Activated CD8-positive, alpha-beta memory T cell treated with anti-CD3 and anti-CD28 coated beads for 1 hour (primary cell): ENCODE results near the gene BIVM.
"Not testable (repeated sequence)": the region's sequence is repeated elsewhere in the genome, so short reads cannot be mapped to it uniquely, and the experiment has no call there.

Experiments used
- DNase-seq, 2 donors: peaks; one replicate each; pipeline ENCODE4 v3.0.0-alpha.2; 2020; ENCODE audit warnings: low read depth in 1 of 2; ENCODE audit errors: extremely low read depth in 1 of 2

Gene BIVM, protein sequence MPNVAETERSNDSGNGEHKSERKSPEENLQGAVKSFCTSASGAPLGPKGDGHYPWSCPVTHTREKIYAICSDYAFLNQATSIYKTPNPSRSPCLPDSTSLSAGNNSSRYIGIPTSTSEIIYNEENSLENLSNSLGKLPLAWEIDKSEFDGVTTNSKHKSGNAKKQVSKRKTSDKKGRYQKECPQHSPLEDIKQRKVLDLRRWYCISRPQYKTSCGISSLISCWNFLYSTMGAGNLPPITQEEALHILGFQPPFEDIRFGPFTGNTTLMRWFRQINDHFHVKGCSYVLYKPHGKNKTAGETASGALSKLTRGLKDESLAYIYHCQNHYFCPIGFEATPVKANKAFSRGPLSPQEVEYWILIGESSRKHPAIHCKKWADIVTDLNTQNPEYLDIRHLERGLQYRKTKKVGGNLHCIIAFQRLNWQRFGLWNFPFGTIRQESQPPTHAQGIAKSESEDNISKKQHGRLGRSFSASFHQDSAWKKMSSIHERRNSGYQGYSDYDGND

GRCh38 chr13:102798581-102799425 is at the start of gene BIVM, which contains the start of gene POGLUT2:
Gene BIVM, plus strand, starts transcription at chr13:102799119. Its CDS starts 8,149 bp downstream, at chr13:102807268.
Gene POGLUT2, minus strand, starts transcription at chr13:102798976. Its CDS starts 306 bp downstream, at chr13:102798670.
- peak; percentile 34 to 54 for DNase-seq

DNA sequence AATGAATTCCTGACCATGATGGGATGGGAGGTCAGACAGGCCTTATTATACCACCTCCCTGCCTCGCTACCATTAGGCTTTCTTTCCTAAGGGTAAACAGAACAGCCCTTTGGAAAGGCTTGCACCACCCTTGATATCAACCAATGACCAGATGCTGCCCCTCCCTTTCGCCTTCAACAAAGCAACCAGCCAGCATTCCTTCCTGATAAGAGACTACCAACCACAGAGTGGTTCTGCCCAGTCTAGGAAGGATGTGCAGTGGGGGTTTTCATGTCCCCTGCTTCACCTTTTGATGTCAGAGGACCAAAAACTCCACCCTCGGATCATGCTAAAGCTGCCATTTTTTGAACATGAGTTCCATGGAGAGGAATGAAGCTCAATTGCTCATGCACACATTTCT is 47.0 kb upstream of the BIVM start:
- DNase-seq = no peak

- DNase-seq = no peak
Observed at GRCh38 chr13:102757006-102757405, 41.9 kb upstream of the BIVM start.

DNA sequence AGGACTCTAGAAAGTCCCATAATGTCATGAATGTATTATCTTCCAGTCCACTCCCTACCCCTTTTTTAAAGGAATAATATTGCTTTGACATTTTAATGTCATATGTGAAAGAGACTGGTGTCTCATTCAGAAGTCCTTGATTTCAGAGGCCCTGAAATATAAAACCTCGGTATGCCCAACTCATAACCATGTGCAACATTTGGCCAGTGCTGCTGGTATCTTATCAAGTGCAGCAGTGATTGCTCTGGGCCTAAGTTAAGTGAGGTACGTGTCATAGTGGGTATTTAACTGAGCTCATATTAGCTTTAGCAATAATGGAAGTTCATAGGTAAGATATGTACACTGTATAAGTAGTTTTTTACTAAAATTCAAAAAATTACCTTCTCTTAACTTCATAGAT is 40.1 kb upstream of the BIVM start:
- no peak for DNase-seq

GRCh38 chr13:102761071-102761470 is 37.8 kb upstream of the BIVM start:
- no peak for DNase-seq

DNA sequence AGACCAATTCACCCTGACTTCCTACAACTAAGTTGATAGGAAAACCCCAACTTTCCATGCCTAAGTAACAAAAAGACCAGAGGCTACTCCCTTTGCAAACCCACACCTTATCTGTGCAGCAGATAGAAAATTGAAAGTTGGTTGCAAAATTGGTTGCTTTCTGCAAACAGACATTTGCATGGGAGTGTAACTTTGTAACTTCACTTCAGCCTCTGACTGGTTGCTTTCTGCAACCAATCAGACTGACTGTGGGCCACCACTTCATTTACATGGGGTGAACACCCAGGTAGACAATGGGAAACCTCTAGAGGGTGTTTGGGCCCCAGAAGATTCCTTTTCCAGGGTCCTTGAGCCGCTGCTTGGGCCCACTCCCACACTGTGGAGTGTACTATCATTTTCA is 35.2 kb upstream of the BIVM start:
- DNase-seq = no peak

GRCh38 chr13:102768909-102769308 is 30.0 kb upstream of the BIVM start:
- DNase-seq = no peak

DNA sequence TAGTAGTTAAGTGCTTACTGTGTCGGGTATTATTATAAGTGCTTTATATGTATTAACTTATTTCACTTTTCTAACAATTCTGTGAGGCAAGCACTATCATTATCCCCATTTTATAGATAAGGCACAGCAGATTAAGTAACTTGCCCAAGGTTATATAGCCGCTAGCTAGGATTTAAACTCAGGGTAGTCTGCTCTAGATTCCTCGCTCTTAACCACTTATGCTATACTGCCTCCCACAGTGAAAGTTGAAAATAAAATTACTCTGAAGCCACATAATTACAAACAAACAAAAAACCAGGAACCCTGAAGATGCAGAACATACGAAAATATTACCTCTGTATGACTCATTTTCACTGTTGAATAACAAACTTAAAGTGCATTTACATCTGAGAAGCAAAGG is 29.2 kb upstream of the BIVM start:
- no peak for DNase-seq

DNA sequence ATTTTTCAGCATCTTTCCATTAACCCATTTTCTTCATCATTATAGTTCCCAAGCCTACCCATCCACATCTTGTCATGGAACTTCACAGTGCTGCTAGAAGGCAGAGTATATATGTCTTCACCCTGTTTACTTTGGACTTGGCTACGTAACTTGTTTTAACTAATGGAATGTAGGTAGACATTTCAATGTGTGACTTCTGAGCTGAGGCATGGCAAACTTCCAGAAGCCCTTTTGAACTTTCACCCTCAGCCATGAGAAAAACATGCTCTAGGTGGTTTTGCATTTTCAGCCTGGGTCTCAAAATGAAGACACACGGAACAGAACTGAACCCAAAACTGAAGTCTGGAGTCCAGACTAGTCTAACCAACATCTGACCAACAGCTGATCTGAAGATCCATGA is 28.5 kb upstream of the BIVM start:
- DNase-seq = no peak

DNA sequence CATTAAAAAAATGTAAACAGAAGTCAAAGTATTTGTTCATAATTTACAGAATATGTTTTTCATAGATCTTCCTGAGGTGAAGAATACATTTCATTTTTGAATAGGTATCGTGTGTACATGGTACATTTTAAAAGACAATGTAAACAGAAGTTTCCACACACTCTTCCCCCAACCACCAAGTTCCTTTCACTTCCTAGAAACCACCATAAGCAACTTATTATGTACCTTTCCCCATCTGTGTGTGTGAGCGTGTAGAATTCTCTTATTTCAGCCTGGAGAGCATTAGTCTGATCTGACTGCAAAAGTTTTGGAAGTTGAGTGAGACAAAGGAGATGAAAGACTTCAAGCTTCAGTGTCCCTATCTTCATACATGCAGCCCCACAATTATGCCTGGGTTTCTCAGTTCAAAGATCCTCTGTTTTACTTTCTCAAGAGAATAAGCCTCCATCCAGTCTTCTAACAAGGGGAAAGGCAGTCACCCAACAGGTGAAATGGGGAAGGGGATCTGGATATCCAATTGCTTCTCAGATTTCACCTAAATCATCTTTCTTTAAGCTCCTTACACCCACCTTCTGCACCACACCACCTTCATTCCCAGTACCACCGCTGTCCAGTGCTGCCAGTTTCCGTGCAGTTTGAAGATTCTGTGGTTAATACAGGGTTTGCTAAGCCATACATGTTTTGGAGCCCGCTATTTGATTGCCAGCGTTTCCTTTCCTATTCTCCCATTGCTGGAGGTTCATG is 27.4 kb upstream of the BIVM start:
- no peak for DNase-seq

DNA sequence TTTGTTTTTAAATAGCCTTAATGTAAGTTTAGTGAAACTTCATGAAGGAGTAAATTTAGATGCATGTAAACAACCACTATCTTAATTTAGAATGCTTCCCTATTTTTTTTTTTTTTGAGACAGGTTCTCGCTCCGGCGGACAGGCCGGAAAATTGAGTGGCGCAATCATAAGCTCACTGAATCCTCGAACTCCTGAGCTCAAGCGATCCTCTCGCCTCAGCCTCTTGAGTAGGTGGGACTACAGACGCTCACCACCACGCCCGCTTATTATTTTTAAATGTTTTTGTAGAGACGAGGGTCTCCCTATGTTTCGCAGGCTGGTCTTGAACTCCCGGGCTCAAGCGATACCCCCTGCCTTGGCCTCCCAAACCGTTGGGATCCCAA is 26.9 kb upstream of the BIVM start:
- DNase-seq = no peak

DNA sequence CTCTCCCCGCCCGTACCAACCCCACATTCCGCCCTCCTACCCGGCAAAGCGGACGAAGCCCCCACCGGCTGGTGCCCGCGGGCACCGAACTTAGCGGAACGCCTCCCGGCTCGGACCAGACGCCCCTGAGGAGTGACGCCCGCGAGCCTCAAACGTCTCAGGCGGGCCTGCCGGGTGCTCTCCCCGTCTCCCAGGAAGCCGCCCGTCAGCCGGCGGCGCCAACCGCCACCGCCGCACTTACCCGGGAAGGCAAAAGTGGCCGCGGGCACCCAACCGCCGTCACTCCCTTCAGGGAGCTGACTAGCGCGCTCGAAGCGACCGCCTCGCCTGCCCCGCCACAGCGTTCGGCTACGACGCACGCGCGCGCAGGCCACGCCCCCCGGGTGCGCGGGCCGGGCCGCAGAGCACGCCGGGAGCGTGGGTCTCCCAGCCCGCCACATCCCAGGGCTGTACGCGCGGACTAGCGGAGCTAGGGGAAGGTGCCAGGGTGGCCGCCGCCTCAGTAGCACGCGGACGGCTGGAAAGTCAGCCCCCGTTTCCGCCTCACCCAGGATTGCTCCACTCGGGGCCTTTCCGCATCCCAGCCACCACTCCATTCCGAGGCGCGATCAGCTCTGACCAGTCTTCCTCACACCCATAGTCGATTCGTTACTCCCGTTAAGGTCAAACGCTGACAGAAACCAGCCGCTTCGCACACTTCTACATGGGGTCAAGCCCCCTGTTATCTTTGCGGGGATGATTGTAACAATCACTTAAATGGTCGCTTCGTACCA is 25.3 kb upstream of the BIVM start, which contains the start of gene TEX30:
Gene TEX30, minus strand, starts transcription at position 346 of the 773 bp plus-strand sequence. CDS start 3,760 bp downstream, outside the sequence.
- DNase-seq = peak; percentile 61 to 81

DNA sequence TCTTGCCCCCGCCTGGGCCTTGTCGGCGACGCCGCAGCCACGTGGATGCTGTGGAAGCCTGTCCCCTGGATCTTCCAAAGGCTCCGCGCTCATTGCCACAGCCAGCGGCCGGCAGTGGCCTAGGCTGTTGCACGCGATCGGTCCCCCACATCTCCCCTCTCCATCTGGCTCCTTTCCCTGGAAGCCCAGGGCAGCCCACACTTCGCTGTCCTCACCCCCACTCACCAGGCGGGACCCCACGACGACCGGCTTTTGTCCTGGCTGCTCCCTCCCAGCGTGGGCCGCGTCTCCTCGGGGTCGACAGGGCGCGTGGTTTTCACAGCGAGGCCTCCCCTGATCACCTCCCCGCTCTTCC is 24.7 kb upstream of the BIVM start:
- DNase-seq = no peak

- no peak for DNase-seq
Observed at GRCh38 chr13:102774591-102775520, 24.1 kb upstream of the BIVM start.

DNA sequence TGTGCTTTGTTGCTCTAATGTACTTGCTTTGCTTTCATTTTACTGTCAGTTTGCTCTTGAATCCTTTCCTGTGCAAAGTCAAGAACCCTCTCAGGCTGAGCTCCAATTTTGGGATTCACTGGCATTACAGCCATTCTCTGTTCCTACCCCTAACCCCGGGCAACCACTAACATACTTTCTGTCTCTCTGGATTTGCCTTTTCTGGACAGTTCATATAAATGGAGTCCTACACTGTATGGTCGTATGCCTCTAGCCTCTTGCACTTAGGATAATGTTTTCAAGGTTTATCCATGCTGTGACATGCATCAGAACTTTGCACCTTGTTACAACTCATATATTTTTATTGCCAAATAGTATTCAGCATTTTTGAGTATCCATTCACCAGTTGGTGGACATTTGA is 22.6 kb upstream of the BIVM start:
- DNase-seq = no peak

DNA sequence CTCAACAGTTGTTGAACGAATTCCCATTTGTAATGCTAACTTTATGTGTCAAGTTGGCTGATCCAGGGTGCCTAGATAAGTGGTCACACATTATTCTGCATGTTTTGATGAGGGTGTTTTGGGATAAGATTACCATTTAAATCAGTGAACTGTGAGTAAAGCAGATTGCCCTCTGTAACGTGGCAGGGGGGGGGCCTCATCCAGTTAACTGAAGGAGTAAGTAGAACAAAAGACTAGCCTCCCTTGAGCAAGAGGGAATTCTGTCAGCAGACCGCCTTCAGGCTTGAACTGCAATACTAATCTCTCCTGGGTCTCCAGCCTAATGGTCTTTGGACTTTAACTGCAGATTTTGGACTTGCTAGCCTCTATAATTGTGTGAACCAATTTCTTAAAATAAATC is 21.2 kb upstream of the BIVM start:
- DNase-seq = no peak

GRCh38 chr13:102779436-102780159 is 19.3 kb upstream of the BIVM start:
- DNase-seq = no peak

GRCh38 chr13:102780656-102781055 is 18.3 kb upstream of the BIVM start:
- not testable (repeated sequence) for DNase-seq
